Measurements from ENCODE around the gene INHBE.

DNA sequence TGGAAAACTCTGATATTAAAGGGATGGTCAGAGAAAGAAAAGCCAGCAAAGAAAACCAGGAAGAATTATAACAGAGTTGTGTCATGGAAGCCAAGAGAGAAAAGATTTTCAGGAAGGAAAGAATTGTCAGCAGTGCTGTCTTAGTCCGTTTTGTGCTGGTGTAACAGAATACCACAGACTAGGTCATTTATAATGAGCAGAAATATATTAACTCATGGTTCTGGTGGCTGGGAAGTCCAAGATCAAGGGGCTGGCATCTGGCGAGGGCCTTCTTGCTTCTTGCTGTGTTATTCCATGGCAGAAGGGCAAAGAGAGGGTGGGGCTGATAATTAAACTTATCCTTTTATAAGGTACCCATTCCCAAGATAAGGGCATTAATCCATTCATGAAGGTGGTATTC lies 6.4 kb upstream of the INHBE start:
- TF ChIP-seq, protein P1, sequence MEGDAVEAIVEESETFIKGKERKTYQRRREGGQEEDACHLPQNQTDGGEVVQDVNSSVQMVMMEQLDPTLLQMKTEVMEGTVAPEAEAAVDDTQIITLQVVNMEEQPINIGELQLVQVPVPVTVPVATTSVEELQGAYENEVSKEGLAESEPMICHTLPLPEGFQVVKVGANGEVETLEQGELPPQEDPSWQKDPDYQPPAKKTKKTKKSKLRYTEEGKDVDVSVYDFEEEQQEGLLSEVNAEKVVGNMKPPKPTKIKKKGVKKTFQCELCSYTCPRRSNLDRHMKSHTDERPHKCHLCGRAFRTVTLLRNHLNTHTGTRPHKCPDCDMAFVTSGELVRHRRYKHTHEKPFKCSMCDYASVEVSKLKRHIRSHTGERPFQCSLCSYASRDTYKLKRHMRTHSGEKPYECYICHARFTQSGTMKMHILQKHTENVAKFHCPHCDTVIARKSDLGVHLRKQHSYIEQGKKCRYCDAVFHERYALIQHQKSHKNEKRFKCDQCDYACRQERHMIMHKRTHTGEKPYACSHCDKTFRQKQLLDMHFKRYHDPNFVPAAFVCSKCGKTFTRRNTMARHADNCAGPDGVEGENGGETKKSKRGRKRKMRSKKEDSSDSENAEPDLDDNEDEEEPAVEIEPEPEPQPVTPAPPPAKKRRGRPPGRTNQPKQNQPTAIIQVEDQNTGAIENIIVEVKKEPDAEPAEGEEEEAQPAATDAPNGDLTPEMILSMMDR (IDR thresholded peaks at IDR 0.05), result no peak
- TF ChIP-seq POLR2AphosphoS5 (IDR thresholded peaks at IDR 0.05), result no peak

All from stomach (tissue), 4 donors.